IMR-90 (cell line): ENCODE data around the gene NALCN. TPM values are rescaled to one million over a fixed set of nuclear protein-coding genes. Genes with fewer than 3 reads are reported as not detected.

Source experiments
- ATAC-seq: fragments of 200-7000 bp; cut with Tn5 transposase; 2 replicates; pipeline ENCODE4 v1.9.1; 2020; ENCODE audit warnings: low read depth, mild to moderate bottlenecking, moderate library complexity
- BruUV-seq: library from RNA; stranded (reverse); fragments of 400-500 nt; replicated peaks from 2 replicates; lab custom pipeline; 2021; lab: Mats Ljungman, UMichigan
- CTCF ChIA-PET: fragments of 300-600 bp; formaldehyde crosslinking; extraction: SDS; loops from one replicate; lab custom pipeline; 2021; ENCODE audit warnings: antibody characterized with exemption; lab: Yijun Ruan, JAX
- POLR2A ChIA-PET: fragments of 300-600 bp; sonication (Branson Sonifier 250); formaldehyde crosslinking; loops from one replicate; lab custom pipeline; 2022; ENCODE audit warnings: antibody characterized with exemption; ENCODE audit not compliant: unreplicated experiment; lab: Charles Lee
- DNase-seq: peaks from one replicate; pipeline ENCODE4 v3.0.0; 2013
- H2AFZ ChIP-seq: replicated peaks from 2 replicates; pipeline ENCODE3; 2013; ENCODE audit warnings: low read length, mild to moderate bottlenecking; ENCODE audit not compliant: poor library complexity
- H2AK5ac ChIP-seq: 2 replicates; pipeline ENCODE4 v1.6.1; 2013; ENCODE audit warnings: low read depth, low read length, inconsistent platforms
- H2AK9ac ChIP-seq: replicated peaks from 2 replicates; pipeline ENCODE3; 2013; ENCODE audit warnings: mild to moderate bottlenecking, low read depth, low read length, moderate library complexity; ENCODE audit not compliant: poor library complexity
- H2BK120ac ChIP-seq: 2 replicates; pipeline ENCODE4 v1.6.1; 2013; ENCODE audit warnings: low read depth, low read length, inconsistent platforms
- H2BK15ac ChIP-seq: 3 replicates; pipeline ENCODE4 v1.6.1; 2013; ENCODE audit warnings: low read depth, low read length, inconsistent platforms
- H2BK20ac ChIP-seq: 2 replicates; pipeline ENCODE4 v1.6.1; 2013; ENCODE audit warnings: low read depth, mild to moderate bottlenecking, inconsistent platforms, low read length, moderate library complexity
- H2BK5ac ChIP-seq: 2 replicates; pipeline ENCODE4 v1.6.1; 2013; ENCODE audit warnings: mild to moderate bottlenecking, low read depth, low read length, inconsistent platforms; ENCODE audit not compliant: poor library complexity, severe bottlenecking
- H3K14ac ChIP-seq: replicated peaks from 2 replicates; pipeline ENCODE4 v1.6.1; 2013; ENCODE audit warnings: low read depth, low read length, inconsistent platforms
- H3K18ac ChIP-seq: 2 replicates; pipeline ENCODE4 v1.6.1; 2013; ENCODE audit warnings: low read depth, low read length, control low read depth
- H3K23ac ChIP-seq: 2 replicates; pipeline ENCODE4 v1.6.1; 2013; ENCODE audit warnings: low read depth, low read length, inconsistent platforms
- H3K27ac ChIP-seq: 2 replicates; pipeline ENCODE4 v1.5.1; 2013; ENCODE audit warnings: mild to moderate bottlenecking, control low read depth, low read length; ENCODE audit not compliant: insufficient read depth
- H3K27me3 ChIP-seq: 2 replicates; pipeline ENCODE4 v1.6.1; 2013; ENCODE audit warnings: low read length; ENCODE audit not compliant: control insufficient read depth, insufficient read depth
- H3K36me3 ChIP-seq: 2 replicates; pipeline ENCODE4 v1.6.1; 2013; ENCODE audit warnings: low read length, mixed read lengths; ENCODE audit not compliant: control insufficient read depth, insufficient read depth
- H3K4ac ChIP-seq: 2 replicates; pipeline ENCODE4 v1.6.1; 2013; ENCODE audit warnings: low read depth, low read length, inconsistent platforms
- H3K4me1 ChIP-seq: 2 replicates; pipeline ENCODE4 v1.6.1; 2013; ENCODE audit warnings: low read length, mixed read lengths; ENCODE audit not compliant: control insufficient read depth, insufficient read depth
- H3K4me2 ChIP-seq: 2 replicates; pipeline ENCODE4 v1.6.1; 2013; ENCODE audit warnings: low read depth, mild to moderate bottlenecking, control low read depth, low read length, moderate library complexity
- H3K4me3 ChIP-seq: 2 replicates; pipeline ENCODE4 v1.5.1; 2013; ENCODE audit warnings: low read depth, mild to moderate bottlenecking, control low read depth, low read length, moderate library complexity; ENCODE audit not compliant: insufficient read depth
- H3K56ac ChIP-seq: 2 replicates; pipeline ENCODE4 v1.6.1; 2013; ENCODE audit warnings: low read length, inconsistent platforms; ENCODE audit not compliant: insufficient read depth; ENCODE audit errors: extremely low read depth
- H3K79me1 ChIP-seq, 2 experiments: 2 replicates each; pipeline ENCODE4 v1.6.1; 2013; ENCODE audit warnings: low read length in 2 of 2, inconsistent platforms in 1 of 2, low read depth in 1 of 2
- H3K9ac ChIP-seq: 2 replicates; pipeline ENCODE4 v1.6.1; 2013; ENCODE audit warnings: low read depth, low read length, control low read depth
- H3K9me1 ChIP-seq: 2 replicates; pipeline ENCODE4 v1.6.1; 2013; ENCODE audit warnings: low read length, inconsistent platforms; ENCODE audit not compliant: insufficient read depth
- H3K9me3 ChIP-seq: 2 replicates; pipeline ENCODE4 v1.6.1; 2013; ENCODE audit warnings: low read length; ENCODE audit not compliant: control insufficient read depth, insufficient read depth
- H4K20me1 ChIP-seq: 2 replicates; pipeline ENCODE4 v1.6.1; 2013; ENCODE audit warnings: low read length, inconsistent platforms; ENCODE audit not compliant: insufficient read depth
- H4K5ac ChIP-seq: 2 replicates; pipeline ENCODE4 v1.6.1; 2013; ENCODE audit warnings: mild to moderate bottlenecking, low read depth, low read length, control low read depth
- H4K8ac ChIP-seq, 2 experiments: 2 replicates each; pipeline ENCODE4 v1.6.1; 2013; ENCODE audit warnings: low read depth in 2 of 2, low read length in 2 of 2, control low read depth in 1 of 2, inconsistent platforms in 1 of 2
- H4K91ac ChIP-seq: 2 replicates; pipeline ENCODE4 v1.6.1; 2013; ENCODE audit warnings: low read depth, low read length, inconsistent platforms; ENCODE audit not compliant: insufficient read depth
- BHLHE40 ChIP-seq: fragments of 150-350 bp; IDR thresholded peaks from 2 replicates; pipeline ENCODE4 v1.6.1; 2016; ENCODE audit warnings: mild to moderate bottlenecking, low read depth, low read length
- CEBPB ChIP-seq: IDR thresholded peaks from 2 replicates; pipeline ENCODE4 v1.6.1; 2012; ENCODE audit warnings: low read depth, low read length, improper control_type of control experiment
- CHD1 ChIP-seq: IDR thresholded peaks from 2 replicates; pipeline ENCODE4 v1.6.1; 2012; ENCODE audit warnings: low read depth, low read length, improper control_type of control experiment
- CTCF ChIP-seq: conservative IDR thresholded peaks from 2 replicates; pipeline ENCODE4 v1.5.1; 2012; ENCODE audit warnings: mild to moderate bottlenecking, low read depth, low read length, improper control_type of control experiment
- ELK1 ChIP-seq: fragments of 150-350 bp; IDR thresholded peaks from 2 replicates; pipeline ENCODE4 v1.6.1; 2016; ENCODE audit warnings: low read depth, mild to moderate bottlenecking, low read length, moderate library complexity, borderline replicate concordance
- FOS ChIP-seq: fragments of 150-350 bp; IDR thresholded peaks from 2 replicates; pipeline ENCODE4 v1.6.1; 2016; ENCODE audit warnings: low read depth, low read length
- MAFK ChIP-seq: IDR thresholded peaks from 2 replicates; pipeline ENCODE4 v1.6.1; 2012; ENCODE audit warnings: low read depth, low read length, improper control_type of control experiment
- MAZ ChIP-seq: IDR thresholded peaks from 2 replicates; pipeline ENCODE4 v1.6.1; 2012; ENCODE audit warnings: low read depth, mild to moderate bottlenecking, low read length, improper control_type of control experiment, moderate library complexity, borderline replicate concordance
- MXI1 ChIP-seq: IDR thresholded peaks from 2 replicates; pipeline ENCODE4 v1.6.1; 2012; ENCODE audit warnings: low read depth, mild to moderate bottlenecking, low read length, moderate library complexity, borderline replicate concordance
- NFE2L2 ChIP-seq: fragments of 150-350 bp; IDR thresholded peaks from 2 replicates; pipeline ENCODE4 v1.6.1; 2016; ENCODE audit warnings: low read depth, mild to moderate bottlenecking, low read length
- POLR2A ChIP-seq: IDR thresholded peaks from 2 replicates; pipeline ENCODE4 v1.6.1; 2012; ENCODE audit warnings: mild to moderate bottlenecking, low read depth, low read length
- RAD21 ChIP-seq: IDR thresholded peaks from 2 replicates; pipeline ENCODE4 v1.6.1; 2012; ENCODE audit warnings: low read length, improper control_type of control experiment
- RCOR1 ChIP-seq: IDR thresholded peaks from 2 replicates; pipeline ENCODE4 v1.6.1; 2012; ENCODE audit warnings: mild to moderate bottlenecking, low read length, improper control_type of control experiment; ENCODE audit not compliant: insufficient replicate concordance
- RFX5 ChIP-seq: IDR thresholded peaks from 2 replicates; pipeline ENCODE4 v1.8.0; 2012; ENCODE audit warnings: low read depth, mild to moderate bottlenecking, low read length, moderate library complexity
- SMC3 ChIP-seq: fragments of 150-350 bp; IDR thresholded peaks from 2 replicates; pipeline ENCODE4 v1.6.1; 2016; ENCODE audit warnings: low read depth, mild to moderate bottlenecking, antibody characterized with exemption, low read length, moderate library complexity
- USF2 ChIP-seq: fragments of 150-350 bp; IDR thresholded peaks from 2 replicates; pipeline ENCODE4 v1.6.1; 2017; ENCODE audit warnings: mild to moderate bottlenecking, antibody characterized with exemption, low read length, low read depth
- WGBS, 2 experiments: methylation state at CpG; one replicate each; pipeline versions ENCODE4 v1.1.5 to v1.1.7; 2013; ENCODE audit warnings: missing lambda C conversion rate in 2 of 2; ENCODE audit not compliant: insufficient read length in 1 of 2; ENCODE audit errors: extremely low coverage in 2 of 2; 5-methylcytosine and 5-hydroxymethylcytosine counted together
- dilution Hi-C: fragments of 300-500 bp; cut with HindIII; formaldehyde crosslinking; loops from one replicate; pipeline ENCODE4 v1.14.3; 2018; ENCODE audit warnings: low sequenced_read_pairs; ENCODE audit not compliant: unreplicated experiment
- in situ Hi-C: fragments of 300-500 bp; cut with MboI; formaldehyde crosslinking; loops from 3 replicates; pipeline ENCODE4 v1.14.3; 2019; ENCODE audit warnings: low sequenced_read_pairs, inconsistent platforms, mixed read lengths
- intact Hi-C: fragments of 100-400 bp; cut with micrococcal nuclease; formaldehyde crosslinking; loops from 2 replicates; pipeline ENCODE4 v1.10.0; 2022
- polyA plus RNA-seq, 3 experiments: library from polyadenylated mRNA; depleted of rRNA; stranded (reverse); fragments of >200 nt; gene quantifications; 2 replicates each; pipeline ENCODE4 v1.2.3, GENCODE V29; 2012; ENCODE audit warnings: low replicate concordance in 1 of 3
- total RNA-seq: library from RNA; depleted of rRNA; stranded (reverse); fragments of >200 nt; gene quantifications from 2 replicates; pipeline ENCODE4 v1.2.3, GENCODE V29; 2012

Gene NALCN
- total and polyA plus RNA-seq, 2 of the 4 experiments (the other 2 are of a cell fraction), result 2.9 to 4.8 TPM

GRCh38 chr13:101326710-101327109 lies 89.6 kb downstream of the NALCN start:
- H4K20me1 ChIP-seq, result no peaks in the 10 kb centered on the region
- peak overlapping the region; percentile 27 for H2AFZ ChIP-seq
- ATAC-seq (no peak), DNase-seq (no peak)
- no peak for TF ChIP-seq CHD1
- TF ChIP-seq BHLHE40, result no peak
- no peak for TF ChIP-seq MAFK
- TF ChIP-seq RCOR1, result no peak
- no peak for TF ChIP-seq ELK1
- TF ChIP-seq RFX5, result no peak
- TF ChIP-seq MXI1, result no peak
- TF ChIP-seq POLR2A, result no peak
- TF ChIP-seq RAD21, result no peak
- TF ChIP-seq CEBPB, result no peak
- TF ChIP-seq MAZ, result no peak
- no peak for TF ChIP-seq CTCF
- TF ChIP-seq SMC3, result no peak
- no peak for TF ChIP-seq NFE2L2
- TF ChIP-seq USF2, result no peak
- TF ChIP-seq FOS, result no peak
- no peak overlapping the region for H4K8ac ChIP-seq
- dilution Hi-C loops (no loop called here), in situ Hi-C loops (no loop called here), intact Hi-C loops (no loop called here)
- H3K9me1 ChIP-seq, result no peaks in the 10 kb centered on the region; the same call in 1 of the 2 replicates
- CTCF ChIA-PET, result no interaction called here
- POLR2A ChIA-PET, result no interaction called here
- no peaks in the 10 kb centered on the region for H3K27me3 ChIP-seq
- no peak overlapping the region for H4K91ac ChIP-seq
- H3K14ac ChIP-seq, result no peak overlapping the region
- H2BK120ac ChIP-seq, result no peak overlapping the region
- no peak overlapping the region for H2BK20ac ChIP-seq
- H3K18ac ChIP-seq, result no peak overlapping the region
- no peak overlapping the region for H3K56ac ChIP-seq
- H4K5ac ChIP-seq, result no peak overlapping the region
- no peaks in the 10 kb centered on the region for H3K4me1 ChIP-seq
- no peak overlapping the region for H3K23ac ChIP-seq
- no peak overlapping the region for H2AK5ac ChIP-seq
- no peak overlapping the region for H2AK9ac ChIP-seq
- no peaks in the 10 kb centered on the region for H3K79me1 ChIP-seq
- no peak overlapping the region for H3K4me3 ChIP-seq
- no peak overlapping the region for H2BK15ac ChIP-seq
- H3K9me3 ChIP-seq, result no peaks in the 10 kb centered on the region
- H3K36me3 ChIP-seq, result no peaks in the 10 kb centered on the region
- H3K9ac ChIP-seq, result no peak overlapping the region
- BruUV-seq, result no TSS peak
- H3K4ac ChIP-seq, result no peak overlapping the region
- H3K4me2 ChIP-seq, result no peak overlapping the region
- H3K27ac ChIP-seq, result no peak overlapping the region
- WGBS, 2 experiments, result no CpG with 5 or more reads among the region's 4 CpGs
- H2BK5ac ChIP-seq, result no peak overlapping the region
